Measurements from ENCODE around the gene TNFAIP2. TPM values are rescaled to one million over a fixed set of nuclear protein-coding genes. Genes with fewer than 3 reads are reported as not detected.

The TNFAIP2 gene
- total and polyA plus RNA-seq, 2 donors (not counting 3 experiments of a cell fraction or from before 2014, with no cell fraction given), result 31.6 to 42.7 TPM

DNA sequence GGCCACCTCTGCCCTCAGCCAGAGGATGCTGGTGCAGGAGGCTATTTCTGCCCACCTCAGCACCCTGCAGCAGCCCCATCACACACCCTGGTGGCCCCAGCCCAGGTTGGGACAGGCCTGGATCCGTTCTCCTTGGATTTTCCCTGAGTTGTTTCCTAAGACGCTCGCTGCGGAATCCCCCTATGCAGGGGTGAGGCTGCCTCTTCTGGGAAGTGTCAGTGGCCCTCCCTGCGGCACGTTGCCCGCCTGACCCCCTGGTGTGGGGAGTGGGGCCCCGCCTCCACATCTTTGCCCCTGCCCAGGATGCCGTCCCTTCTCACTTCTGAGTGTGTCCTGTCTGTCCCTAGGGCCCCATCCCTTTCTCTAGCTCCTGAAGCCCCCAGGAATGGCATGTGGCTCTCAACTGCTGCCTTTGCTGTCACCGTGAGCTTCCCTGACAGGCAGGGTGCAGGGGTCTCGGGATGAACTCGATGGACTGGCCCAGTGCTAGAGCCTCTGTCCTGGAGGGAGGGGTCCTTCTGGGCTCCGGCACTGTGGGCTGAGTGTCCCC, 29.3 kb upstream of the TNFAIP2 start:
- no peak overlapping the region for H3K4me2 ChIP-seq (ENCODE audit: insufficient read depth, low read length)
- no peak for FAIRE-seq

More for the DNA sequence above, 29.3 kb upstream of the TNFAIP2 start:
- BruUV-seq (replicated peaks), result no TSS peak
- Histone ChIP-seq H3K79me2 (ENCODE audit: control insufficient read depth, insufficient read depth, low read length) (no peaks in the 10 kb centered on the region), H3K27me3 (ENCODE audit: control insufficient read depth in 2 of 2, insufficient read depth in 2 of 2, low read length in 2 of 2) (no peaks in the 10 kb centered on the region), H4K20me1 (replicated peaks; ENCODE audit: control insufficient read depth, extremely low read depth, insufficient read depth, low read length) (no peaks in the 10 kb centered on the region), H3K9ac (replicated peaks; ENCODE audit: extremely low read depth, insufficient read depth, low read length) (no peak overlapping the region), H3K9me3 (replicated peaks; ENCODE audit: control insufficient read depth, insufficient read depth, low read length) (no peaks in the 10 kb centered on the region), H3K36me3 (ENCODE audit: control insufficient read depth in 2 of 2, extremely low read depth in 1 of 2, insufficient read depth in 2 of 2, low read length in 2 of 2) (no peaks in the 10 kb centered on the region), H3K27ac (ENCODE audit: insufficient read depth, low read depth, low read length) (no peak overlapping the region), H3K4me3 (replicated peaks in 1 of 3; ENCODE audit: insufficient read depth in 1 of 3, low read depth in 1 of 3, low read length in 3 of 3) (no peak overlapping the region), H3K4me1 (ENCODE audit: control insufficient read depth, extremely low read depth, insufficient read depth, low read length) (peaks cover 4% of the 10 kb centered on the region), H2AFZ (ENCODE audit: low read depth, low read length) (no peak overlapping the region), H3K9me1 (replicated peaks; ENCODE audit: control insufficient read depth, extremely low read depth, insufficient read depth, low read length) (no peaks in the 10 kb centered on the region)
- POLR2A ChIA-PET, result no interaction called here
- no peak for DNase-seq (ENCODE audit: low read depth, low spot score)
- CTCF ChIA-PET, result interaction anchor here (0.5 to 3.9 kb wide), 2 partner anchors 11 to 47 kb away, joined by 3 to 67 read pairs; no protein-coding TSS in a partner anchor
- TF ChIP-seq EZH2 (IDR thresholded peaks at IDR 0.05; ENCODE audit: borderline replicate concordance, low read depth, low read length, severe bottlenecking), result no peak
- no peak for TF ChIP-seq MYC (IDR thresholded peaks at IDR 0.05; ENCODE audit: low read depth, low read length)
- TF ChIP-seq POLR2A (IDR thresholded peaks at IDR 0.05; ENCODE audit: low read depth, low read length), result no peak
- no peak for TF ChIP-seq FOS (IDR thresholded peaks at IDR 0.05; ENCODE audit: borderline replicate concordance, insufficient read depth, low read length)
- no peak for TF ChIP-seq JUN (IDR thresholded peaks at IDR 0.05; ENCODE audit: borderline replicate concordance, insufficient read depth, insufficient read length, low read depth)
- TF ChIP-seq, protein P1, sequence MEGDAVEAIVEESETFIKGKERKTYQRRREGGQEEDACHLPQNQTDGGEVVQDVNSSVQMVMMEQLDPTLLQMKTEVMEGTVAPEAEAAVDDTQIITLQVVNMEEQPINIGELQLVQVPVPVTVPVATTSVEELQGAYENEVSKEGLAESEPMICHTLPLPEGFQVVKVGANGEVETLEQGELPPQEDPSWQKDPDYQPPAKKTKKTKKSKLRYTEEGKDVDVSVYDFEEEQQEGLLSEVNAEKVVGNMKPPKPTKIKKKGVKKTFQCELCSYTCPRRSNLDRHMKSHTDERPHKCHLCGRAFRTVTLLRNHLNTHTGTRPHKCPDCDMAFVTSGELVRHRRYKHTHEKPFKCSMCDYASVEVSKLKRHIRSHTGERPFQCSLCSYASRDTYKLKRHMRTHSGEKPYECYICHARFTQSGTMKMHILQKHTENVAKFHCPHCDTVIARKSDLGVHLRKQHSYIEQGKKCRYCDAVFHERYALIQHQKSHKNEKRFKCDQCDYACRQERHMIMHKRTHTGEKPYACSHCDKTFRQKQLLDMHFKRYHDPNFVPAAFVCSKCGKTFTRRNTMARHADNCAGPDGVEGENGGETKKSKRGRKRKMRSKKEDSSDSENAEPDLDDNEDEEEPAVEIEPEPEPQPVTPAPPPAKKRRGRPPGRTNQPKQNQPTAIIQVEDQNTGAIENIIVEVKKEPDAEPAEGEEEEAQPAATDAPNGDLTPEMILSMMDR (IDR thresholded peaks at IDR 0.05; ENCODE audit: extremely low read depth in 1 of 2, insufficient read depth in 1 of 2, low read depth in 1 of 2, low read length in 2 of 2), result no peak
- TF ChIP-seq GATA2 (IDR thresholded peaks at IDR 0.05; ENCODE audit: insufficient read depth, insufficient read length, low read depth, low read length), result no peak
- dilution Hi-C loops (cut with MboI; ENCODE audit: extremely low pct_ligation_motif_present, low sequenced_read_pairs) (no loop called here), intact Hi-C loops (cut with micrococcal nuclease) (no loop called here)
